GF-D8 (cell line): Measurements from ENCODE around the gene ITGA4.

Experiments
- DNase-seq: peaks from one replicate; lab custom pipeline; 2025; lab: John Stamatoyannopoulos, UW

Gene ITGA4

GRCh38 chr2:181575024-181575649, 118.0 kb downstream of the ITGA4 start:
- DNase-seq = no peak

DNA sequence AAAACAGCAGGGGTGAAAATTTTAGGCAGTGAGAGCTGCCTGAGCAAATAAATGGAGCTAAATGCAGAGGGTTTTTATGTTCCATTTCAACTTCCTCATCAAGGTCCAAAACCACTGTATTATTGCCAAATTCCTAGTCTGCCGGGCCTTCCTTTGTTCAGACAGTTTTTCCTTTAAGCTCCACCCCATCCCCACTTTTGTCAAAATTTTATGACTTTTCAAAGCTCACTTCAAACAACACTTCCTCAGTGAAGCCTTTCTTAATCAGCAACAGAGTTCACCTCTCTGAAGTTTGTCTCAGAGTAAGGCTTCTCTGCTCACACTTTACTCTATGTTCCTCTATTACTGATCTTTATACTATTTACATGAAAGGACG, 118.5 kb downstream of the ITGA4 start:
- peak; percentile 6 for DNase-seq

GRCh38 chr2:181576431-181576830, 119.2 kb downstream of the ITGA4 start:
- no peak for DNase-seq

GRCh38 chr2:181578829-181579228, 121.6 kb downstream of the ITGA4 start:
- no peak for DNase-seq

- DNase-seq = no peak
Measured at GRCh38 chr2:181581534-181581933, 124.3 kb downstream of the ITGA4 start.

- DNase-seq = no peak
Measured at GRCh38 chr2:181585732-181586131, 128.5 kb downstream of the ITGA4 start.
